Neuron (in vitro differentiated cells): Measurements from ENCODE around the gene SGCD.

Experiments
- H2AFZ ChIP-seq: one replicate; pipeline ENCODE4 v1.6.1; 2013; ENCODE audit warnings: low read depth, mild to moderate bottlenecking, inconsistent platforms, low read length, moderate library complexity
- H3K27me3 ChIP-seq: one replicate; pipeline ENCODE4 v1.6.1; 2013; ENCODE audit warnings: low read length; ENCODE audit not compliant: insufficient read depth
- H3K36me3 ChIP-seq: one replicate; pipeline ENCODE4 v1.6.1; 2013; ENCODE audit warnings: low read length; ENCODE audit not compliant: insufficient read depth
- H3K4me1 ChIP-seq: one replicate; pipeline ENCODE4 v1.6.1; 2013; ENCODE audit warnings: low read length; ENCODE audit not compliant: insufficient read depth
- H3K4me3 ChIP-seq: 2 replicates; pipeline ENCODE4 v1.5.1; 2013; ENCODE audit warnings: mild to moderate bottlenecking, low read length, moderate library complexity
- H3K9me3 ChIP-seq: one replicate; pipeline ENCODE4 v1.6.1; 2013; ENCODE audit warnings: low read length

Gene SGCD

GRCh38 chr5:156326718-156327259 is at the start of gene SGCD:
TSS of gene SGCD (plus strand) at chr5:156327164.
- Histone ChIP-seq H2AFZ (no peak within 1 kb of the TSS), H3K4me1 (no peaks in the 10 kb centered on the region), H3K4me3 (no peak within 1 kb of the TSS), H3K9me3 (no peaks in the 10 kb centered on the region), H3K36me3 (no peaks in the 10 kb centered on the region), H3K27me3 (no peaks in the 10 kb centered on the region)

- Histone ChIP-seq H2AFZ (no peak overlapping the region), H3K27me3 (no peaks in the 10 kb centered on the region), H3K4me3 (no peak overlapping the region), H3K9me3 (no peaks in the 10 kb centered on the region), H3K4me1 (no peaks in the 10 kb centered on the region), H3K36me3 (no peaks in the 10 kb centered on the region)
These were observed 49.7 kb upstream of the SGCD start for GRCh38 chr5:156277290-156277689.

GRCh38 chr5:156295431-156295830 is 31.5 kb upstream of the SGCD start:
- no peak overlapping the region for H3K4me3 ChIP-seq
- no peaks in the 10 kb centered on the region for H3K9me3 ChIP-seq
- no peaks in the 10 kb centered on the region for H3K4me1 ChIP-seq
- H2AFZ ChIP-seq = no peak overlapping the region
- no peaks in the 10 kb centered on the region for H3K27me3 ChIP-seq
- no peaks in the 10 kb centered on the region for H3K36me3 ChIP-seq

- no peak overlapping the region for H2AFZ ChIP-seq
- H3K27me3 ChIP-seq = no peaks in the 10 kb centered on the region
- H3K36me3 ChIP-seq = no peaks in the 10 kb centered on the region
- H3K4me3 ChIP-seq = no peak overlapping the region
- H3K9me3 ChIP-seq = no peaks in the 10 kb centered on the region
- no peaks in the 10 kb centered on the region for H3K4me1 ChIP-seq
These were observed 16.8 kb upstream of the SGCD start for GRCh38 chr5:156310115-156310514.

GRCh38 chr5:156312897-156313694 is 13.9 kb upstream of the SGCD start:
- Histone ChIP-seq H3K9me3 (no peaks in the 10 kb centered on the region), H3K4me1 (no peaks in the 10 kb centered on the region), H3K36me3 (no peaks in the 10 kb centered on the region), H3K4me3 (no peak overlapping the region), H3K27me3 (no peaks in the 10 kb centered on the region), H2AFZ (no peak overlapping the region)

- Histone ChIP-seq H3K36me3 (no peaks in the 10 kb centered on the region), H3K27me3 (no peaks in the 10 kb centered on the region), H3K4me3 (no peak overlapping the region), H3K9me3 (no peaks in the 10 kb centered on the region), H2AFZ (no peak overlapping the region), H3K4me1 (no peaks in the 10 kb centered on the region)
These were observed 12.5 kb upstream of the SGCD start for GRCh38 chr5:156314416-156314815.

GRCh38 chr5:156322666-156323065 is 4.3 kb upstream of the SGCD start:
- Histone ChIP-seq H3K27me3 (no peaks in the 10 kb centered on the region), H3K4me1 (no peaks in the 10 kb centered on the region), H2AFZ (no peak overlapping the region)

GRCh38 chr5:156327296-156327695 is 332 bp downstream of the SGCD start:
- H3K36me3 ChIP-seq = no peaks in the 10 kb centered on the region
- no peaks in the 10 kb centered on the region for H3K4me1 ChIP-seq
- H2AFZ ChIP-seq = no peak overlapping the region
- H3K4me3 ChIP-seq = no peak overlapping the region
- no peaks in the 10 kb centered on the region for H3K27me3 ChIP-seq
- no peaks in the 10 kb centered on the region for H3K9me3 ChIP-seq

More at GRCh38 chr5:156322666-156323065, 4.3 kb upstream of the SGCD start:
- no peak overlapping the region for H3K4me3 ChIP-seq
- H3K36me3 ChIP-seq = no peaks in the 10 kb centered on the region
- no peaks in the 10 kb centered on the region for H3K9me3 ChIP-seq

GRCh38 chr5:156328161-156328560 is 1.2 kb downstream of the SGCD start:
- H2AFZ ChIP-seq = no peak overlapping the region
- no peaks in the 10 kb centered on the region for H3K4me1 ChIP-seq
- no peaks in the 10 kb centered on the region for H3K27me3 ChIP-seq
- H3K9me3 ChIP-seq = no peaks in the 10 kb centered on the region
- no peak overlapping the region for H3K4me3 ChIP-seq
- no peaks in the 10 kb centered on the region for H3K36me3 ChIP-seq

- H3K4me1 ChIP-seq = no peaks in the 10 kb centered on the region
- H2AFZ ChIP-seq = no peak overlapping the region
- no peaks in the 10 kb centered on the region for H3K36me3 ChIP-seq
- no peak overlapping the region for H3K4me3 ChIP-seq
- H3K27me3 ChIP-seq = no peaks in the 10 kb centered on the region
- H3K9me3 ChIP-seq = no peaks in the 10 kb centered on the region
These were observed 1.8 kb downstream of the SGCD start for GRCh38 chr5:156328766-156329165.

GRCh38 chr5:156329171-156329611 is 2.2 kb downstream of the SGCD start:
- H3K4me1 ChIP-seq = no peaks in the 10 kb centered on the region
- no peak overlapping the region for H3K4me3 ChIP-seq
- no peaks in the 10 kb centered on the region for H3K9me3 ChIP-seq
- no peak overlapping the region for H2AFZ ChIP-seq
- H3K36me3 ChIP-seq = no peaks in the 10 kb centered on the region
- H3K27me3 ChIP-seq = no peaks in the 10 kb centered on the region

- Histone ChIP-seq H3K36me3 (no peaks in the 10 kb centered on the region), H3K9me3 (no peaks in the 10 kb centered on the region), H3K4me1 (no peaks in the 10 kb centered on the region), H2AFZ (no peak overlapping the region), H3K27me3 (no peaks in the 10 kb centered on the region), H3K4me3 (no peak overlapping the region)
These were observed 3.3 kb downstream of the SGCD start for GRCh38 chr5:156330141-156330870.

GRCh38 chr5:156331181-156331580 is 4.2 kb downstream of the SGCD start:
- H3K4me3 ChIP-seq = no peak overlapping the region
- H3K36me3 ChIP-seq = no peaks in the 10 kb centered on the region
- no peaks in the 10 kb centered on the region for H3K4me1 ChIP-seq
- H2AFZ ChIP-seq = no peak overlapping the region
- H3K9me3 ChIP-seq = no peaks in the 10 kb centered on the region
- H3K27me3 ChIP-seq = no peaks in the 10 kb centered on the region
